ENCODE measurements around the gene NMNAT3.

DNA sequence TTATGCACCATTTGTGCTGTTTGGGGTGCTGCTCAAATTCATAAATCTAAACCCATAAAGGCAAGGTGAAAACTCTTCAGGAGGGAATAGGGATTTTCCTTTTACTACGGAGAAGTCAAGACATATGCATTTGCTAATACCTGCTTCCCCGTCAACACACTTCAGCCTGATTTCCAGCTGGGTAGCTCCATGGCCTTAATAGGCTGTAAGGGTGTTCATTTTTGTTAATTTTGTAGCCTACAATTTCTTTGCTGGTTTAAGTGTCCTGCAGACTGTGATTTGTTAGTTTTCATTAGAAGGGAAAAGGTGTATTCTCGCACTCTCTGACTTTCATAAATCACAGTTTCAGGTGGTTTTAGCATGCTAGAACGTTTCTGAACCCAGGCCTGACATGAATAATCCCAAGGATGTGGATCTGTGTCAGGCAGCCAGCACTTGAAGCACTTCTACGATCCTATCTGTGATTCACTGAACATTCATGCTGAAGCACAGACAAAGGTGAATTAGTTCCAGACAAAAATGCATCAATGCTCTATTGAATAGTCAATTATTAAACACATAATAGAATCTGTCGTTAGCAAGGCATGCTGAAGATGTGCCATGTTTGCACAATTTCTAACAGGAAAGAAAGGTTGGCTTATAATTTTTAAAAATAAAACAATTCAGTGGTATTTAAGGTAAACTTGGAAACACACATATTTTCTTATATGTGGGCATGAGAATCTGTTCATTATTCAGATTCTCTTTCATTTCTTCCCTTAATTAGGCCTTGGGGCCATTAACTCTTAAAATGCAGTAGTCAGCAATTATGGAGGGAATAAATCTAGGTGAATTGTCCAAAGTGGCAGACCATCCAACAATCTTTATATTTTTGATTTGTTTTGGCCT lies 17.9 kb upstream of the NMNAT3 start:
- TF ChIP-seq, protein P1, sequence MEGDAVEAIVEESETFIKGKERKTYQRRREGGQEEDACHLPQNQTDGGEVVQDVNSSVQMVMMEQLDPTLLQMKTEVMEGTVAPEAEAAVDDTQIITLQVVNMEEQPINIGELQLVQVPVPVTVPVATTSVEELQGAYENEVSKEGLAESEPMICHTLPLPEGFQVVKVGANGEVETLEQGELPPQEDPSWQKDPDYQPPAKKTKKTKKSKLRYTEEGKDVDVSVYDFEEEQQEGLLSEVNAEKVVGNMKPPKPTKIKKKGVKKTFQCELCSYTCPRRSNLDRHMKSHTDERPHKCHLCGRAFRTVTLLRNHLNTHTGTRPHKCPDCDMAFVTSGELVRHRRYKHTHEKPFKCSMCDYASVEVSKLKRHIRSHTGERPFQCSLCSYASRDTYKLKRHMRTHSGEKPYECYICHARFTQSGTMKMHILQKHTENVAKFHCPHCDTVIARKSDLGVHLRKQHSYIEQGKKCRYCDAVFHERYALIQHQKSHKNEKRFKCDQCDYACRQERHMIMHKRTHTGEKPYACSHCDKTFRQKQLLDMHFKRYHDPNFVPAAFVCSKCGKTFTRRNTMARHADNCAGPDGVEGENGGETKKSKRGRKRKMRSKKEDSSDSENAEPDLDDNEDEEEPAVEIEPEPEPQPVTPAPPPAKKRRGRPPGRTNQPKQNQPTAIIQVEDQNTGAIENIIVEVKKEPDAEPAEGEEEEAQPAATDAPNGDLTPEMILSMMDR (IDR thresholded peaks at IDR 0.05; ENCODE audit: low read depth, low read length) = no peak
- TF ChIP-seq EZH2phosphoT487 (IDR thresholded peaks at IDR 0.05; ENCODE audit: low read depth) = no peak

Data from OCI-LY3 (cell line).